Bone marrow (tissue), 2 donors: ENCODE results near the gene CCDC134.

Source experiments
- DNase-seq, 2 donors: peaks; one replicate each; lab custom pipeline; 2025; lab: John Stamatoyannopoulos, UW

The CCDC134 gene

DNA sequence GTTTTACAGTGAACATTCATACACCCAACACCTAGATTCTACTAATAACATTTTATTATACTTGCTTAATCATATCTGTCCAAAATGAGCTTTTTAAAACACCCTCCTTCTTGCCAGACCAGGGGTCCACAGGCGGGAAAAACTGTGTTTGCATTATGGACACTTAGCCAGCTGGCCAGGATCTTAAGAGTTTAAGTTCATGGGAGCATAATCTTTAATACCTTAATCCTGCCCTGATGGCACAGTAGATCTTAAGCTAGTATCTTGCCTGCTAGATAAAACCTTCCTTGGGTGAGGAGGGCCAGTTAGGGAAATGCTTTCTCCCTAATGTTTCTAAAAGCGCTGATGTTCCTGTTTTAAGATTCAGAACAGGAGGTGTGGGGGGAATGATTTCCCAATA lies 13.1 kb upstream of the CCDC134 start:
- DNase-seq: no peak

- no peak for DNase-seq
Observed at GRCh38 chr22:41793871-41794270, 6.6 kb upstream of the CCDC134 start.

DNA sequence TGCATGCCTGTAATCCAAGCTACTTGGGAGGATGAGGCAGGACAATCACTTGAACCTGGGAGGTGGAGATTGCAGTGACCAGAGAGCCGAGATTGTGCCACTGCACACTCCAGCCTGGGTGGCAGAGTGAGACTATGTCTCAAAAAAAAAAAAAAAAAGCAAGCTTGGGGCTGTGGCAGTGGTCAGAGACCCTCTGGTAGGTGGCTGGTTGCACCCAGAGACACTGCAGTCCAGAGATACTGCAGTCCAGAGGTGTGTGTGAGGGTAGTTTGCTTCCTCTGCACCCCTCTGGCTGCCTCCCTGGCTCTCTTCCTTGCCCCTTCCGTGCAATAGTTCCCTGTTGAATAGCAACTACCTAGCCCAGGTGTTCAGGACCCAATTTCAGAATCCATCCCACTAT lies 1.7 kb upstream of the CCDC134 start:
- DNase-seq: no peak

DNA sequence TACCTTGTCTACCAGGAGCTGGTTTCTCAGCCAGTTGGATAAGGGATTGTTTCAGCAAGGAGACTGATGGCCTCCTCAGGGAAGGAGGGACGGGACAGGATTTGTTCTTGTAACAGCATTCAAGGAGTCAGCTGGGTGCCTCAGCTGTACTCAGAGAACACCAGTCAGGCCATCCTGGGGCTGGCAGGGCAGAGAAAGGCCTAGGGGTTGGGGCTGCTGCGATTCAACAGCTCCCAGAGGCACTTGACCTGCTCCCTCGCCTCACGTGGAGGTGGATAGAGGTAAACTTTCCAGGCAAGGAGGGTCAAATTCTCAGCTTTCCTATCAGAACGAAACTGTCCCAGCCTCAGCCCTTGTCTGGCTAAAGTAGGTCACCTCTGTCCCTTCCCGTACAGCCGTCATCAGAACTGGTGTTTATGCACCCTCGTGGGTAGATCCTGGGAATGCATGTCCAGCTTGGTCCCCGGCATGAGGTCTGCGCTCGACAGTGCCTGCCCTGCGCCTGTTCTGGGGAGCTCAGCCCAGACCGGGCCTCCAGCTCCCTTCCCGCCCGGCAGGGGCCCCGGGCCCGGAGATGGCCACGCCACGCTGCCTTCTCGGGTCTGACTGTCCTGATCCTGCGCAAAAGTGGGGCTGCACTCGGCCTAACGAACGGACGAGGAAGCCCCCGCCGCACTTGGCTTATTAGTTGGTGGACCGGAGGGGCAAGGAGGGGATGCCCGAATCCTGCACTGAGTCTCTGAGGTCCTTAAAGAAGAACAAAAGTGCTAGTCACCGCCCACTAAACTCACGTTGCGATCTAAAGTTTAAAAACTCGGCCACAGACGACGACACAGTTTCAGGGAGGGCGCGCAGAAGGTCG lies 762 bp upstream of the CCDC134 start:
- peak in 1 of 2 donors; percentile 78 for DNase-seq

- no peak for DNase-seq
Observed at GRCh38 chr22:41801147-41801819, 804 bp downstream of the CCDC134 start.

DNA sequence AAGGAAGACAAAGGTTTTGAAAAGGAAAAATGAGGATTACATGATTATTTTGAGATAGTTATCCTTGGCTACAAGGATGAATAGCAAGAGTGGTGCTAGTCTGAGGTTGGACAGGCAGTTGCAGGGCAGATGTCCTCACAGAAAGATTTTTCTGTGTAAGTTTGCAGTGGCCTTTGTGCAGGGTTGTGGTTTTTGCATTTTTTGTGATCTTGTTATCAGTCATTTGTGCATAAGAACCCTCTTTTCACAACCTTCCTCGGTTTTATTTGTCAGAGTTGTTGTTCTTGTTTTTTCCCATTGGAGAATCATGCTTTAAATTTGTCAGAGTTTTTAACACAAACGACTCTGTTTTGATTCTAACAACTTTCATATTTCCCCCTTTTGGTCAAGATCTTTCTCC lies 1.4 kb downstream of the CCDC134 start:
- no peak for DNase-seq

GRCh38 chr22:41805639-41806038 lies 5.2 kb downstream of the CCDC134 start:
- DNase-seq: no peak

DNA sequence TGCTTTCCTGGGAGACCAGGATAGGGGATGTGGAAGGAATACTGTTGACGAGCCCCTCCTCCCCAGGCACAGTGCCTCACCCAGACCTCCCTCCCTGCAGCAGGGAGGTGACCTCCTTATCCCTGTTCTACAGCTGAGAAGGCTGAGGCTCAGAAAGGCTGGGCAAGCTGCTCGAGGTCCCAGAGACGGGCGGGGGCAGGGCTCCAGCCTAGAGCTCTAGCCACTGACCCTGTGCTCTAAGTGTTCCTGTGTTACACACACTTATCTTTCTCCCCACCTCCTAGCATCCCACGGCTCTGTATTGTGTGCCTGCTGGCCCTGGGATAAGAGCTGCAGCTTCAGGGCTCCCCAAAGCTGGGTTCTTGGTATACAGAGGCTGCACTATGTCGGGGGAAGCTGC lies 7.9 kb downstream of the CCDC134 start:
- DNase-seq: no peak

DNA sequence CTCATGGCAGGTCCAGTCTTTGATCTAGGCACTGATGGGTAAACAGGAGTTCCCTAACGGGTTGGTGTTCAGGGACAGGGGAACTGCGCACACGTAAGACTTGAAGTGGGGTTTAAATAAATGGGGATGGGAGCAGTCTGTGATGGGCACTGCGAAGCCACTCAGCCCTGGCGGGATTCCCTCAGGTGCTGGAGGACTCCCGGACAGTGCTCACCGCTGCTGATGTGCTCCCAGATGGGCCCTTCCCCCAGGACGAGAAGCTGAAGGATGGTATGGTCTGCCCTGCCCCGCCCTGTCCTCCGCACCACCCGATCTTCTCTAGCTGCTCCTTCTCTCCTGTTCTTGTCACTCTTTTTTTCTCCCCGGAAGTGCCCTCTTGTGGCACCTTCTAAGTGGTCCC lies 9.5 kb downstream of the CCDC134 start:
- no peak for DNase-seq

- DNase-seq: no peak
Observed at GRCh38 chr22:41812805-41813545, 12.5 kb downstream of the CCDC134 start.

DNA sequence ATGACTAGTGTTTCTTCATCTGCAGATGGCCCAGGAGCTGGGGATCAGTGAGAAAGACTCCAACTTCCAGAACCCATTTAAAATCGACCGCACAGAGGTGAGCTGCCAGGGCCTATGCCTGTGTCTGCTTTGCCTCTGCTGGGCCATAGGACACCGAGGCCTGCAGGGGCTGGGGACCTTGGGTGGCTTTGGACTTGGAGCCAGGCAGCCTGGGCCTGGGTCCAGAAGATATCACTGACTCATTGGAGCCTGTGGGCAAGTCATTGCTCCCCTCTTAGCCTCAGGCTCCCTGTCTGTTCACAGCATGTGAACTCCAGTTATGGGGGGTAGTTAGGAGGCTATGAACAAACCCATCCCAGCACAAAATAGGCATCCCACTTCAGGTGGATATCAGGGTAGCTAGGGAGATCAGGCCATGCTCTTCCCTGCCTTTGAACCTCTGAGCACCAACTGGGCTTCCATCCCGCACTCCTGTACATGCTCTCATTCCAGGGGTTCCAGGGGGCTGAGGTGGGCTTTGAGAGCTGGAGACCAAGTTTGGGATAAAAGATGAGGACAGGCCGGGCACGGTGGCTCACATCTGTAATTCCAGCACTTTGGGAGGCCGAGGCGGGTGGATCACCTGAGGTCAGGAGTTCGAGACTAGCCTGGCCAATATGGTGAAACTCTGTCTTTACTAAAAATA lies 13.4 kb downstream of the CCDC134 start:
- no peak for DNase-seq

GRCh38 chr22:41815716-41816115 lies 15.2 kb downstream of the CCDC134 start:
- DNase-seq: no peak

DNA sequence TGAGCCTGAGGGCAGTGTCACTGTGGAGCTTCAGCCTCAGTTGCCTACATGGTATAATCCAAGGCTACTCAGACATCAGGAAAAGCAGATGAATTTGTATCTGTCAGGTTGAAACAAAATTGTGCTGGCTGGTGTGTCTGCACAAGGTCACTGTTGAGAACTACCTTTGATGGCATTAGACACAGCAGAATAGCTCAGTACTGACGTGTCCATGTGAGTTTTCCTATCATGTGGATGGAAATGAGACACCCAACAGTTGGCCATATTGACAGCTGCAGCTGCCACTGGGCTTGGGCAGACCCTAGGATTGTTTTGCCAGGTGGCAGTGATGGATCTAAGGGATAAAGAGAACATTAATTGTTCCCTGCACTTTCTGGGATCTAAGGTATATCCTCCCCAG lies 15.8 kb downstream of the CCDC134 start:
- DNase-seq: no peak

- no peak for DNase-seq
Observed at GRCh38 chr22:41816871-41817270, 16.4 kb downstream of the CCDC134 start.

GRCh38 chr22:41818011-41818410 lies 17.5 kb downstream of the CCDC134 start:
- DNase-seq: no peak

DNA sequence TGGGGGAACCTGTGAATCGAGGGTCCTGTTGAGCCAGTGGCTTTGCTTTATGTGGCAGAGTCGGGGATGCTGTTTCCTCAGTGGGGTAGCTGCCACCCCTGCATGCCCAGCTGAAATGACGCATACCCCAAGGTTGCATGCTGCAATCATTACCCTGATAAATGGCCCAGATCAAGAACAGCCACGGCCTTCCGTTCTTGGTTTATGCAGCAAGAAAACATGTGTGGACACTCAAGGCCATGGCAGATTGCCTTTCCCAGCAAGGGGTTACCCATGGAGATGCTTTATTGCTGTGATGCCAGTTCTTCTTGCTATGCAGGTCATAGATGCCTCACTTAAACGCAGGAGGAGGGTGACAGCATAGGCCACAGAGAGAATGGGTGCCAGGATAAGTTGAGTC lies 18.1 kb downstream of the CCDC134 start:
- no peak for DNase-seq

GRCh38 chr22:41819257-41819656 lies 18.8 kb downstream of the CCDC134 start:
- no peak for DNase-seq

- DNase-seq: no peak
Observed at GRCh38 chr22:41820447-41820846, 20.0 kb downstream of the CCDC134 start.

GRCh38 chr22:41821471-41822316 lies 21.2 kb downstream of the CCDC134 start:
- DNase-seq: no peak

DNA sequence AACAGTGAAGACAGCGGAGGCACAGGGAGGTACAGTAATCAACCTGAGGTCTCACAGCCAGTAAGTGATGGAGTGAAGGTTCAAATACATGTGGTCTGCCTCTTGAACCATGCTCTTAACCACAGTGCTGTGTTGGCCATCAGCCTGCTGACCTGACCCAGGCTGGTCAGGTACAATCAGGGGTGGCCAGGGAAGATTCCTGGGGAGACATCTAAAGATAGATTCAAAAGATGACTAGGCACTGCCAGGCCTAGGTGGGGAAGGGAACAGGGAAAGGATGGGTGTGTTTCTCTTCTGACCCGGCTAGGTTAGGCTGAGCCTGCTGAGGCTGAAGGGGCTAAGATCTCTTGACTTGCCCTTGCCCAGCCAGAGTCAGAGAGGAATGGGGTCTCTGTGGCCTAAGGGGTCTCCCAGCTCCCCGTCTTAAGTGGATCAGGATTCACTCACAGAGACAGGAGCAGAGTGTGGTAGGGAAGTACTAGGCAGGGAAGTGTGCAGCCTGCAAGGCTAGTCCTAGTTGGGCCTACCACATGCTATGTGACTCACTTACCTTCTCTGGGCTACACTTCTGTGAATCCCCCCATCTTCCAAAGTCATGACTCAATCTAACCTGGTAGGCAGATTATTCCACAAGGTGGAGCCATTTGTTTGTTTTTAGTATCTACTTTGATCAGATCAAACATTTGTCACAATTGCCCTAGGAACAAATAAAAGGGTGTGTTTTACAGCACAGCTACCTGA lies 22.0 kb downstream of the CCDC134 start:
- peak in 1 of 2 donors; percentile 89 for DNase-seq

- no peak for DNase-seq
Observed at GRCh38 chr22:41823797-41824196, 23.3 kb downstream of the CCDC134 start.
